KOPT-K1 (cell line): ENCODE results near the gene NUBPL.

Source experiments
- H3K27ac ChIP-seq: fragments of 200-600 bp; sonication (generic); 2 replicates; pipeline ENCODE4 v1.5.1; 2016; ENCODE audit warnings: antibody characterized with exemption, mild to moderate bottlenecking, low read depth, low read length; ENCODE audit not compliant: poor library complexity, severe bottlenecking
- H3K36me3 ChIP-seq: fragments of 200-600 bp; sonication (generic); 2 replicates; pipeline ENCODE4 v1.5.1; 2017; ENCODE audit warnings: antibody characterized with exemption, mild to moderate bottlenecking, low read length, moderate library complexity; ENCODE audit not compliant: insufficient read depth
- H3K9me3 ChIP-seq: fragments of 200-600 bp; sonication (generic); 2 replicates; pipeline ENCODE4 v1.5.1; 2017; ENCODE audit warnings: antibody characterized with exemption, low read length, mild to moderate bottlenecking; ENCODE audit not compliant: insufficient read depth, poor library complexity, severe bottlenecking

NUBPL gene

GRCh38 chr14:31564194-31564593 is 3.0 kb downstream of the NUBPL start:
- H3K9me3 ChIP-seq, result no peaks in the 10 kb centered on the region
- H3K27ac ChIP-seq, result no peak overlapping the region
- no peaks in the 10 kb centered on the region for H3K36me3 ChIP-seq

GRCh38 chr14:31566456-31566855 is 5.3 kb downstream of the NUBPL start:
- Histone ChIP-seq H3K9me3 (no peaks in the 10 kb centered on the region), H3K27ac (no peak overlapping the region), H3K36me3 (no peaks in the 10 kb centered on the region)

GRCh38 chr14:31567655-31568054 is 6.5 kb downstream of the NUBPL start:
- H3K36me3 ChIP-seq, result no peaks in the 10 kb centered on the region
- H3K9me3 ChIP-seq, result no peaks in the 10 kb centered on the region
- H3K27ac ChIP-seq, result no peak overlapping the region

- no peak overlapping the region for H3K27ac ChIP-seq
- H3K36me3 ChIP-seq, result no peaks in the 10 kb centered on the region
- H3K9me3 ChIP-seq, result no peaks in the 10 kb centered on the region
Measured at GRCh38 chr14:31568161-31568560, 7.0 kb downstream of the NUBPL start.

- no peaks in the 10 kb centered on the region for H3K9me3 ChIP-seq
- no peak overlapping the region for H3K27ac ChIP-seq
- H3K36me3 ChIP-seq, result no peaks in the 10 kb centered on the region
Measured at GRCh38 chr14:31568671-31569070, 7.5 kb downstream of the NUBPL start.

GRCh38 chr14:31572955-31573354 is 11.8 kb downstream of the NUBPL start:
- Histone ChIP-seq H3K27ac (no peak overlapping the region), H3K36me3 (no peaks in the 10 kb centered on the region; the same call in 1 of the 2 replicates), H3K9me3 (no peaks in the 10 kb centered on the region)

- Histone ChIP-seq H3K9me3 (no peaks in the 10 kb centered on the region), H3K27ac (no peak overlapping the region), H3K36me3 (no peaks in the 10 kb centered on the region; the same call in 1 of the 2 replicates)
Measured at GRCh38 chr14:31576949-31577348, 15.7 kb downstream of the NUBPL start.

- no peaks in the 10 kb centered on the region for H3K9me3 ChIP-seq
- no peak overlapping the region for H3K27ac ChIP-seq
- H3K36me3 ChIP-seq, result no peaks in the 10 kb centered on the region; the same call in 1 of the 2 replicates
Measured at GRCh38 chr14:31578266-31578665, 17.1 kb downstream of the NUBPL start.

GRCh38 chr14:31578792-31579501 is 17.7 kb downstream of the NUBPL start:
- Histone ChIP-seq H3K27ac (no peak overlapping the region), H3K36me3 (no peaks in the 10 kb centered on the region; the same call in 1 of the 2 replicates), H3K9me3 (no peaks in the 10 kb centered on the region)

- no peaks in the 10 kb centered on the region for H3K9me3 ChIP-seq
- no peak overlapping the region for H3K27ac ChIP-seq
- H3K36me3 ChIP-seq, result no peaks in the 10 kb centered on the region; the same call in 1 of the 2 replicates
Measured at GRCh38 chr14:31580234-31580633, 19.0 kb downstream of the NUBPL start.

GRCh38 chr14:31582286-31582691 is 21.1 kb downstream of the NUBPL start:
- H3K36me3 ChIP-seq, result no peaks in the 10 kb centered on the region
- no peaks in the 10 kb centered on the region for H3K9me3 ChIP-seq
- H3K27ac ChIP-seq, result no peak overlapping the region

GRCh38 chr14:31582836-31583452 is 21.7 kb downstream of the NUBPL start:
- H3K9me3 ChIP-seq, result no peaks in the 10 kb centered on the region
- no peak overlapping the region for H3K27ac ChIP-seq
- H3K36me3 ChIP-seq, result no peaks in the 10 kb centered on the region

GRCh38 chr14:31590206-31590605 is 29.0 kb downstream of the NUBPL start:
- no peaks in the 10 kb centered on the region for H3K36me3 ChIP-seq
- no peak overlapping the region for H3K27ac ChIP-seq
- H3K9me3 ChIP-seq, result no peaks in the 10 kb centered on the region

- Histone ChIP-seq H3K36me3 (no peaks in the 10 kb centered on the region), H3K9me3 (no peaks in the 10 kb centered on the region), H3K27ac (no peak overlapping the region)
Measured at GRCh38 chr14:31592122-31592521, 30.9 kb downstream of the NUBPL start.

- no peaks in the 10 kb centered on the region for H3K9me3 ChIP-seq
- H3K36me3 ChIP-seq, result no peaks in the 10 kb centered on the region
- no peak overlapping the region for H3K27ac ChIP-seq
Measured at GRCh38 chr14:31592631-31593030, 31.4 kb downstream of the NUBPL start.
